Measurements from ENCODE around the gene ARFIP2.
A peak's percentile ranks its signal among the peaks of the same experiment; 100 is the strongest.

ARFIP2 gene

DNA sequence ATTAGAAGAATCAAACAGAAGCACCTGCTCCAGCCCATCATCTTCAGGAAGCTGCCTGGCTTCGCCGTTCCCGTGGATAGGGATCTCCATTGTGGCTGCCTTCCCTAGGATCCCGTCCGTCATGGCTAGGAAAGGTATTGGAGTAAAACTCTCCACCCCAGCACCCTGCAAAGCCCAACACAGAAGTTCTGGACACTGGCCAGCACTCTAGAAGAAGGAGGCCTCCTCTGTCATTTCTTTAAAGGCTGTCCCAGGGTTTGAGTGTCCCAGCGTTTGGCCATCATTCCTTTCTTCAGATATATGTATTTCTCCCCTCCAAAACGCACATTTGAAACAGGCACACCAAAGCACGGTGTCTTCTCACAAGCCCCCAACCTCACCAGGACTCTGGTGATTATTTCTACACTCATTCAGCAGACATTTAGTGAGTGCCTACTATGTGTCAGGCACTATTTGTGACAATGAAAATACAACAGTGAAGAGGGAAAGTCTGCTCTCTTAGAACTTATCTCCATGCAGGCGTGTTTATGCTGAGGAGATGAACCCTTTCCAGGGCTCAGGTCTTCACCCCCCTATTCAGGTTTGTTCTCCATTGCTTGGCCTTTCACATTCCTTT, 724 bp downstream of the ARFIP2 start:
- DNase-seq, result no peak

GRCh38 chr11:6476571-6476970, 4.6 kb downstream of the ARFIP2 start:
- no peak for DNase-seq

- no peak for DNase-seq
Observed at GRCh38 chr11:6475936-6476335, 5.2 kb downstream of the ARFIP2 start.

DNA sequence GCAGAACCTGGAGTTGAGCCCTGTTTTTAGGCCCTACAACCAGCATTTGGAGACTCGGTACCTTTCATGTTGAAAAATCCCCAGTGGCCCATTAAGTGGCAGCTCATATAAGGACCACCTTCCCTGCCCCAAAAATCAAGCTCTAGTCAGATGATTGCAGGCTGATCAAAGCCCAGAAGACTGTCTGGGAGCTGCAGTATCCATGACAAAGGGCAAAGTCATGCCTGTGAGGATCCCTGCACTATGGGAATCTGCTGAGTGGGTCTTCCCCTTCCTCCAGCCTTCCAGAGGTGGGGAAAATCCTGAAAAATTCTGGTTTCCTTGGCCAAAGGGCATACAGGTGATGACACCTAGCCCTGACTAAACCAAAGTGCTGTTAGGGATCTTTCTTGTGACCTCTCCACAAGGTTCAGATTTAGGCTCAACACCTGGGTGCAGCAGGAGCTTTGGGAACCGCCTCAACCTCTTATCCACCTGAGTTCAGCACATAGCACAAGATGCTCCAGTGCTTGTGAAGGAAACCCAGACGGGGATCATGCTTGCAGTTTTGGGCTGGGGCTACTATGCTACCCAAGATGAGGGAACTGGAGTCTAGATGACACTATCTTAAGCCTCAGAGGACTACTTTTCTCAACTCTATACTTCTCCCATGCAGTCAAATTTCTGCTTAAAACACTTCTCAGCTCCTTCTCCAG, 6.2 kb downstream of the ARFIP2 start:
- no peak for DNase-seq

GRCh38 chr11:6474413-6474792, 6.7 kb downstream of the ARFIP2 start:
- no peak for DNase-seq

- peak; percentile 60 for DNase-seq
Observed at GRCh38 chr11:6473451-6474412, 7.4 kb downstream of the ARFIP2 start, which contains the start of gene TRIM3. Gene TRIM3, minus strand, starts transcription at chr11:6473941. Its CDS starts 8,246 bp downstream, at chr11:6465695.

DNA sequence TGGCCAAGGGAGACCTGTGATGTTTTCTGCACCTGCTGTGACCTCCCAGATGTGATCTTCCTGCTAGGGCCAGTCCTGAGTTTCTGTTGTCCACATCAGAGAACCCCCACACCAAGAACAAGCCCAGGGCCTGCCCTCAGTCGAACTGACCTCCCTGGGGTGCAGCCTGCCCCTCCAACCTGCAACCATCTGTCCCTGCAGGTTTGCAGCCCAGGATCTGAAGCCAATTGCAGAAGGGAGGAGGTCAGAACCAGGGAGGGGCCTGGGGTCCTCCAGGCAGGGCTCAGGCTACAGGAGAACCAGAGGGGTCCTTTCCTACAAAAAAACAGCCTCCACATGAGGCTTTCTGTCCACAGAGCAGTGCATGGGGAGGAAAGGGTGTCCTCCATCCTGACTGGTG, 8.2 kb downstream of the ARFIP2 start:
- no peak for DNase-seq

- DNase-seq, result no peak
Observed at GRCh38 chr11:6469599-6469998, 11.5 kb downstream of the ARFIP2 start.

DNA sequence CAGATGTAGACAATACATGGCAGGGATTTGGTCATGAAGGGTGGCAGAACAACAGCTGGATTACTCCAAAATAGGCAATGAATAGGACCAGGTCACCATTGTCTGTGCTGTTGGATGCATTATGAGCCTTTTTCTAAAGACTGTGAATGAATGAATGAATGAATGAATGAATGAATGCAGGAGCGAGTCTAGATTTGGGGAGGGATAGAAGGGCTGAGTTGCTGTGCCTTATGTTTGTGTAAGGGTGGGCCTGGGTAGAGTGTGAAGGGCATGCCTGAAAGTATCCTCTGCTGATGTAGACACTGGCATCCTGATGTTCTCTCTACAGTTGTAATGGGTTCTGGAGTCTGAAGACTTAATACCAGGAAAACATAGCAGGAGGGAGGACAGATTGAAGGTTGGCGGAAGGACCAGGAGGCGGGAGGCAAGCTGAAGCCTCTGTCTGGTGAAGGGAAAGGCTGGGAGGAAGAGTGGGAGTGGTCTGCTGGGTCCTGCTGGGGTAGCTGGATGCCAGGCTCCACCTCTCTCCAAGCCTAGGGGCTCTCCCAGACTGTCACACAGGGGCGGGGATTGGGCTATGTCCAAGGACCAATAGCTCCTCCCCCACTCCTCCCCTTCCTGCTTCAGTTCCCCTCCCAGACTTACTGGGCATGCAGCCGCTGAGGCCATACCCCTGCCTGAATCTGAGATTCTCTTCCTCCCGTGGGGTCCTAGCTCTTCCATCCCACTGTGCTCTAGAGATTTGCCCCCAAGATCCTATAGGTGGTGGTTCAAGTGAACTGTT, 12.2 kb downstream of the ARFIP2 start:
- DNase-seq, result no peak

DNA sequence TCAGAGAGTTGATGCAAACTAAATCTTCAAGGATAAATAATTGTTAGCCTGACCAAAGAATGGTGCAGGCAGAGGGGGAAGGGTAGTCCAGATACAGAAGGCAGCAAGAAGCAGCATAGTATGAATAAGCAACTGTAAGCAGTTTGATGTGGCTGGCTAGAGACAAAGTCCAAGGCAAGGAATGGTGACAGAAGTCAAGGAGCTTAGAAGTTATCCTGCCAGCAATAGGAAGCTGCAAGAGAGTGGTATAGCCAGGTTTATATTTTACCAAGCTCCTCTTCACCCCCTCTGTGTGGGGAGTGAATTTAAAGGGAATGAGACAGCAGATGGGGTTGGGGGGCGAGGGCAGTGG, 22.1 kb downstream of the ARFIP2 start:
- no peak for DNase-seq

DNA sequence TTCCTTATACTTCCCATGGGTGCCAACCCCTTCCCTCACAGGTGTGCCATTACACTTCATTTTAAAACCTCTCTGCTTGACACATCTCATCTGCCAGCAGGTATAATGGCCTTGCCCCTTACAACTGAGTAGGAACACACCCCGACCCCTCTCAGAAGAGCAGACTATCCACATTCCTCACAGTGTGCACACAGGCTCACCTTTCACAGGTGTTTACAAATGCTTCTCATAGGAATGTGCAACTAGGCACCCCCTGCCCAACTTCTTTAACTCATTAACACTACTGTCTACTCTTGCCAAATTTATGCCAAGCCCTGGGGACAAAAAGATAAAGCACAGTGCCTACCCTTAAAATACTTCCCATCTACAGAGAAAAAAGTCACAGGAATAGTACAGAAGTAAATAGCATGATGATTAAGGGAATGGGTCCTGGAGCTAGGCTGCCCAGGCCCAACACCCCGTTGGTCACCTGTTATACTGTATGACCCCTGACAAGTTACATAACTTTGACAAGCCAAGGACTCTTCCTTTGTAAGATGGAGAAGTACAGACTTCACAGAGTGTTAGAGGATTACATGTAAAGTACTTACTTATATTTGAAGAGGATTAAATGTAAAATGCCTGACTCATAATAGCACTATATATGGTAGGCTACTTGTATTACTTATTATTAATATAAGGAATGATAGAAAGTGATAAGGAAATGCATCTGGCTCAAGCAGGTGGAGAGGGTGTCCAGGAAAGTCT, 22.6 kb downstream of the ARFIP2 start:
- no peak for DNase-seq

- no peak for DNase-seq
Observed at GRCh38 chr11:6457581-6458320, 23.4 kb downstream of the ARFIP2 start.

DNA sequence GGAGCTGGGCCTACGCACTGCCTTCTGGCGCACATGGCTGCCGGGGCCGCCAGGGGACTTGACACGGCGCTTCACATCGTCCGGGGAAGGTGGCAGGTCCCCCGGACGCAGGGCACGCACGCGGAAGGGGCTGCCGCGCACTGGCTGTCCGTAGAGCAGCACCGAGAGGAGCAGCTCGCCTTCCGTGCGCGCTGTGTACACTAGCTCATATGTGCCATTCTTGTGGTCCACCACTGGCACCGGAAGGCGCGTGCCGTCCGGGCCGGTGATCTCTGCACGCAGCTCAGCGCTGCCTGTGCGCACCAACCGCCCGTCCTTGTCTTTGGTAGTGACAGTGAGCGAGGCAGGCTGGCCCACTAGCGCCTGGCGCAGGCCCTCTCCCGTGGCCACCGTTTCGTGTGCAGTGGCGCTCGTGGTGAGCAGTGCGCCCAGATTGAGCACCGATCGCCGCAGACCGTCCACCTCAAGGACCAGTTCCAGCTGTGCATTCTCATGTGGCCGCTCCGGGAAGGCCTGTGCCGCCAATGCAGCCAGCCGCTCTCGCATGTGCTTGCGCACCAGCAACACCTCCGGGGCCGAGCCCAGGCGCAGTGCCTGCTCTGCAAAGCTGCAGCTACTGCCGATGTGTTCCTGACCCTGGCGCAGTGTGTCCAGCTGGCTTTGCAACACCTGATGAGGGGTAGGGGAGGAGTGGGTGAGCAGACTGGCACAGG, 24.6 kb downstream of the ARFIP2 start:
- no peak for DNase-seq

- DNase-seq, result no peak
Observed at GRCh38 chr11:6455070-6455469, 26.1 kb downstream of the ARFIP2 start.

- DNase-seq, result no peak
Observed at GRCh38 chr11:6453152-6453551, 28.0 kb downstream of the ARFIP2 start.

DNA sequence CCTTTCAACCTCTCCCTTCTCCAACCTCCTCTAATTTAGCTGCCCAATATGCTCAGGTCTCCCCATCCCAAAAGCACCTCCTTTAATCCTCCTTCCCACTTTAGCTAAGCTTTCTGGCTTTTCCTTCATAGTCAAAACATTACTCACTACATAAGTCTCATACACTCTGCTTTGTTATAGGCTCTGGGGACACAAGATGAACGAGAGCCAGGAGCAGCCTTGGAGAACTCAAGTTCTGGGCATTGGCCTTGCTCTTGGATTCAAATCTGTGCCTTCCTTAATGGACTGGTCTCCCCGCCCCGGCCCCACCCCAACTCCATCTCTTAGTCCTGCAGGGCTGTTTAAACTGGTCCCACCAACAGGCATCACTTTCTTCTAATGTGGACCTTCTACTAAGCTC, 28.9 kb downstream of the ARFIP2 start:
- DNase-seq, result no peak

DNA sequence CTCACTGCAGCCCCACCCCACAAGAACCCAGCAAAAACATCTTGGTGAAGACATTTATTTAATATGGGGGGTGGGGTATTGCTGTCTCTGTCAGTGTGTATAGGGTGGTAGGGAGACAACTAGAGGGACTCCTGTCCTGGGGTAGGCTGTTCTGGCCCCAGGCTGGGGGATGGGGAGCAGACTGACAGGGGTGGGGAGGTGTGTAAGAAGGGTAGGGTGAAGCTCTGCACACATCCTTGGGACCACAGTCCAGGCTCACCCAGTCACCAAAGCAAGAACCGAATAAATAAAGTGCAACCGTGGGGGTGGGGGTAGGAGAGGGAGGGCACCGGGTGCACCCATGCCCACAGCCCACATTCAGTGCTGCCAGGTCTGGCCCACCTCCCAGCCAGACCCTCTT, 32.6 kb downstream of the ARFIP2 start:
- no peak for DNase-seq

- peak; percentile 57 for DNase-seq
Observed at GRCh38 chr11:6443269-6444003, 37.7 kb downstream of the ARFIP2 start.

- DNase-seq, result no peak
Observed at GRCh38 chr11:6442441-6442840, 38.7 kb downstream of the ARFIP2 start.

- no peak for DNase-seq
Observed at GRCh38 chr11:6440906-6441358, 40.2 kb downstream of the ARFIP2 start, which contains the start of gene HPX. Gene HPX, minus strand, starts transcription at chr11:6440987. Its CDS starts 24 bp downstream, at chr11:6440963.
